GM18502 (cell line): ENCODE results near the gene INSC.

ENCODE experiments used
- ATAC-seq: cut with Tn5 transposase; IDR thresholded peaks from one replicate; pipeline ENCODE4 v1.9.1; 2021; ENCODE audit warnings: mild to moderate bottlenecking; ENCODE audit not compliant: unreplicated experiment, poor library complexity

The INSC gene

GRCh38 chr11:15268598-15268997 lies 153.9 kb downstream of the INSC start:
- ATAC-seq = no peak

- no peak for ATAC-seq
Measured at GRCh38 chr11:15275141-15275540, 160.4 kb downstream of the INSC start.

- ATAC-seq = no peak
Measured at GRCh38 chr11:15276621-15277020, 161.9 kb downstream of the INSC start.

- no peak for ATAC-seq
Measured at GRCh38 chr11:15278128-15278527, 163.4 kb downstream of the INSC start.

- peak; percentile 66 for ATAC-seq
Measured at GRCh38 chr11:15280393-15280792, 165.7 kb downstream of the INSC start.

GRCh38 chr11:15282754-15283153 lies 168.0 kb downstream of the INSC start:
- ATAC-seq = no peak

- no peak for ATAC-seq
Measured at GRCh38 chr11:15286465-15286864, 171.7 kb downstream of the INSC start.

GRCh38 chr11:15288863-15289262 lies 174.1 kb downstream of the INSC start:
- ATAC-seq = no peak

GRCh38 chr11:15289723-15290122 lies 175.0 kb downstream of the INSC start:
- no peak for ATAC-seq

- no peak for ATAC-seq
Measured at GRCh38 chr11:15291885-15292284, 177.2 kb downstream of the INSC start.

GRCh38 chr11:15293975-15294620 lies 179.4 kb downstream of the INSC start:
- ATAC-seq = no peak

- no peak for ATAC-seq
Measured at GRCh38 chr11:15295695-15296094, 181.0 kb downstream of the INSC start.
